Measurements from ENCODE around the gene AMFR.

The AMFR gene

DNA sequence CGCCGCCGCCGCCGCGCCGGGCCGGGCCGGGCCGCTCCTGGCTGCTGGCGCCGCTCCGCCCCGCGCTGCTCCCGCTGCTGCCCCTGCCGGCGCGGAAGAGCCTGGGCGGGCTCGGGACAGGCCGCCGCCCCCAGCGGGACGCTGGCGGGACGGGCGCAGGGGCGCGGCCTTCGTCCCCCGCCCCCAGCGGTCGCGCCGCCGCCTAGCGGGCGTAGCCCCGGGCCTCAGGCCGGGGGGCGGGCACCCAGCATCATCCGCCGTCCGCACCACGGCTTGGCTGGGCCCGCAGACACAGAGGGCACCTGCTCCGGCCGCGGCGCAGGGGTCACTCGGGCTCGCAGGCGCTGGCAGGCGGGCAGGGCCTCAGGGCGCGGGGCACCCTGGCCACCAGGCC is at the start of gene AMFR:
TSS of gene AMFR (minus strand) at position 107 of the 394 bp plus-strand sequence. CDS start 218 bp downstream, outside the sequence.
- DNase-seq = no peak

DNA sequence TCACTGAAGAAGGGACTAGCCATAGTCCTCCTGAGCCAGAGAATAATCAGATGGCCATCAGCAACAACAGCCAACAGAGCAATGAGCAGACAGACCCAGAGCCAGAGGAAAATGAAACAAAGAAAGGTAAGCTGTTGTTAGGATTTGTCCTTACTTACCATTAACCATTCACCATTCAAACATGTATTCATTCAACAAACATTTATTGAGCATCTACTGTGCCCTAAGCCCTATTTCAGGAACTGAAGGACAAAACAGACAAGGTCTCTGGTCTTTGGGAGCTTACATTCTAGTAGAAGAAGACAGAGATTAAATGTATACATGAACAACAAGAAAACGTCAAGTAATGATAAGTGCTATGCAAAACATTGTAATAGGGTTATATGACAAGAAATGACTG is 45.3 kb upstream of the AMFR start:
- no peak for DNase-seq

DNA sequence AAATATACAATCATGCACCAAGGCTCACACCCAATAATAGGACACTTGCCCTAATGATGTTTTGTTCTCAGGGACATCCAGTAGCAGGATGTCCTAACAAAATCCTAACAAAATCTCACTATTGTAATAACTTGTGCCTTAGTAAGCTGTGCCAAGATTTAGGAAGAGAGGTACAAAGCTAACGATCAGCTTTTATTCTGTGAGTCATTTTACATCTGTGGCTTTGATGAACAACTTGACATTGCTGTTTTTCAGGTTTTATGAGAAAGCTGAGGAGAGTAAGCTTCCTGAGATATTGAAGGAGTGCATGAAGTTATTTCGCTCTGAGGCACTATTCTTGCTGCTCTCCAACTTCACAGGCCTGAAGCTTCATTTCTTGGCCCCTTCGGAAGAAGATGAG is 44.9 kb upstream of the AMFR start:
- no peak for DNase-seq

DNA sequence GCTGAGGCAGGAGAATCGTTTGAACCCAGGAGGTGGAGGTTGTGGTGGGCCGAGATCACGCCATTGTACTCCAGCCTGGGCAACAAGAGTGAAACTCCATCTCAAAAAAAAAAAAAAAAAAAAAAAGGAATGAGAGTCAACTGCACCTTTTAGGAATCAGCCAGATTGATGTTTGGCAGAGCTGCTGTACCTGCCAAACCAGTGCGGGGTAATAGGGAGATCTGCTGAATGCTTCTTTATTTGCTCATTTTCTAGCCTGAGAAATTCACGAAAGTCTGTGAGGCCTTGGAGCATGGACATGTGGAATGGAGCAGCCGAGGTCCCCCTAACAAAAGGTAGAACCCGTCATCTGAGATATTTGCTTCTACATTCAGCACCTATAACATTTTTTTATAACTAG is 44.4 kb upstream of the AMFR start:
- no peak for DNase-seq

DNA sequence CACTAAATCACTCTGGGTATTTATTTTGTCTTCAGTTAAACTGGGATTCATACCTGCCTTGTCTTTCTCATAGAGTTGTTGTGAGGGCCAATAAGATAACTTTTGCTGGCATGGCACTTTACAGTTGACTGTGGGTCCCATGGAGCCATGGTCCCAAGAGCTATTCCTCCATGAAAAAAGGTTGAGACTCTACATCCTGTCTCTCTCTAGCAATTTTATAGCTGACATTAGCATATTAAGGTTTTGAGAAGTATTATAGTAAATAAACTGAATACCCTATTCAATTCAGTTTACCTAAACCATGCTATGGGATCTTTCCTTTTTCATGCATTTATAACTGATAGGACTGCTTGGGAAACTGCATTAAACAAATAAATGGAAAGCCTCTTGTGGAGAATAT is 43.5 kb upstream of the AMFR start:
- no peak for DNase-seq

DNA sequence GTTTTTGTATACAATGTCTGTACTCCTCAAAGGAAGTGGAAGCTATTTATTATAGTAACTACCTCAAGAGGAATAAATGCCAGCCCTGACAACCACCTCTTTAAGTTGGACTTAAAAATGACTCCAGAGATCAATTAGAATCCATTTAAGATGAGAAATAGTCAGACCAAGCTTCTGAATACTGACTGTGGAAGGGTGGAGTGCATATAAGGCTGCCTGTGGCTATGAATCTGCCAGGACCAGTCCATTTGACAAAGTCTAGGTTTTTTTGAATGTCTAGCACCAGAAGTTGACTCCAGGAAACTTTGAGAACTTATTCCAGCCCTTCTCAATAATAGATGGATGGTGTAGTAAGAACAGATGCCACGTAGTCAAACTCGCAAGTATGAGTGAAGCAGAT is 41.0 kb upstream of the AMFR start:
- no peak for DNase-seq

DNA sequence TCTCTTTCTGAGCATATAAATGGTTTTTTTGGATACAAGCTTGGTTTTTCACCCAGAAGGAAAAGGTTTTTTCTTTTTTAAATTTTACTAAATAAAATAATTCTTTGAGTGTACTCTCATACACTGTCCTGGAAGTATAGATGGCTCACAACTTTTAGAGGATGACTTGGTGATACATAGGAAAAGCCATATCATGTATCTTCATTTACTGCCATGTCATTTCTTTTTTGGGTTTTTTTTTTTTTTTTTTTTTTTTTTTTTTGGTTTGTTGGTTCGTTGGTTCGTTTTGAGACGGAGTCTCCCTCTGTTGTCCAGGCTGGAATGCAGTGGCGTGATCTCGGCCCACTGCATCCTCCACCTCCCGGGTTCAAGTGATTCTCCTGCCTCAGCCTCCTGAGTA is 37.8 kb upstream of the AMFR start:
- no peak for DNase-seq

DNA sequence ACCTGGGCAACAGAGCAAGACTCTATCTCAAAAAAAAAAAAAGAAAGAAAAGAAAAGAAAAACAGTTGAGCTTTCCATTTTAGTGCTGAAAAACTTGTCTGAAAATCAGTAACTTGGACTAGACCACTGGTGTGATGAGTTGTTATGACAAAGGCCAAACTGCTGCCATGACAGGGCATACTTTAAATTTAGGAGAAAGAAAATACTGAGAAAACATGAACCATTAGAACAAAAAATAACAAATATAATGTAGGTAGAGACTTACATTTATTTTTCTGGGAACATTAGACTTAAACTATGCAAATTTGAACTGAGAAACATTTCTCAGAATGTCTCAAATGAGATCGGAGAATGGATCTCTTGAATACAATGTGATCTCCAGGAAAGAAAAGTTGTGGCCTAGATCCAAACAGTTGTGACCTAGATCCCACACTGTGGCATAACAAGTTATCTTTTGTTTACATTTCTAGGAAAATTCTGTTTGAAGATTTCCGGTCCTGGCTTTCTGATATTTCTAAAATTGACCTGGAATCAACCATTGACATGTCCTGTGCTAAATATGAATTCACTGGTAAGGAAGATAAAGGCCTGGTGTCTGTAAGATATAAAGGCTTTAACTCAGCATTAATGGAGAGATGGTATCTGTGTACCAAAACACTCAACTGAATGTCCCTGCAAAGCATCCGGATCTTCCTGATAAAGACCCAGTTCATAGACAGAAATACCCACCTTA is 36.9 kb upstream of the AMFR start:
- no peak for DNase-seq

DNA sequence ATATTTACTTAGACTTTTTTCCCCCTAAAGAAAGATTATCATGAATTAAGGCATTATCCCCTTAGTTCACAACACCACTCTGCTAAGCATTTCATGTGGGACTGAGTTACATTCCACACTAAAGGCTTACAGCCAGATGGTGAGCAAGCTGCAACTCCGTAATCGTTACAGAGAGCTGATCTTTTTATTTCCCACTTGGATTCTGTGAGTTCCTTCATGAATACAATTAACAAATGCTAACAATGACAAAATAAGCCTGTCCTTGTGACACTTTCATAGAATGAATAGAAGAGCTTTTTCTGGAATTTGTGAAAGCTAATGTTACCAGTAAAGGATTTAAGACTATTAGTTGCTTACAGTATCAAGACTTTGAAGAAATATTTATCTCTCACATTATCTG is 34.8 kb upstream of the AMFR start:
- DNase-seq = no peak

DNA sequence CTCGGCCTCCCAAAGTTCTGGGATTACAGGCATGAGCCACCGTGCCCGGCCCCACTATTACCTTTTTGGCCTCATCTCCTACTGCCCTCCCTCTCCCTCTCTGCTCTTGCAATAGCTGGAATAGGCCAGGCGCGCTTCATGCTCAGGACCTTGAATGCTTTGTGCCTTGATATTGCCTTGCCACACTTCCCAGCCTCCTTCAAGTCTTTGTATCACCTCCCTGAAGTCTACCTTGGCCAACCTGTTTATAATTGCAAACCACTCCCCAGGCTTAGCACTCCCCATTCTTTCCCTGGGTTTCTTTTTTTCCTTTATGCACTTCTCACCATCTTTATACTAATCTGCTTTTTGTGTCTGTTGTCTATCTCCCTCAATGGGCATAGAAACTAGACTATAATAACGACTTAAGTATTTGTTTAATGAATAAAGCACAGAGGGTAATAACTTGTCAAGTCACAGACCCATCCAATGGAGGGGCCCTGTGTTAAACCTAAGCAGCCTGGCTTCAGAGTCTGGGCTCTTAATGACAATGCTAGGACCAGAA is 32.7 kb upstream of the AMFR start:
- DNase-seq = no peak

DNA sequence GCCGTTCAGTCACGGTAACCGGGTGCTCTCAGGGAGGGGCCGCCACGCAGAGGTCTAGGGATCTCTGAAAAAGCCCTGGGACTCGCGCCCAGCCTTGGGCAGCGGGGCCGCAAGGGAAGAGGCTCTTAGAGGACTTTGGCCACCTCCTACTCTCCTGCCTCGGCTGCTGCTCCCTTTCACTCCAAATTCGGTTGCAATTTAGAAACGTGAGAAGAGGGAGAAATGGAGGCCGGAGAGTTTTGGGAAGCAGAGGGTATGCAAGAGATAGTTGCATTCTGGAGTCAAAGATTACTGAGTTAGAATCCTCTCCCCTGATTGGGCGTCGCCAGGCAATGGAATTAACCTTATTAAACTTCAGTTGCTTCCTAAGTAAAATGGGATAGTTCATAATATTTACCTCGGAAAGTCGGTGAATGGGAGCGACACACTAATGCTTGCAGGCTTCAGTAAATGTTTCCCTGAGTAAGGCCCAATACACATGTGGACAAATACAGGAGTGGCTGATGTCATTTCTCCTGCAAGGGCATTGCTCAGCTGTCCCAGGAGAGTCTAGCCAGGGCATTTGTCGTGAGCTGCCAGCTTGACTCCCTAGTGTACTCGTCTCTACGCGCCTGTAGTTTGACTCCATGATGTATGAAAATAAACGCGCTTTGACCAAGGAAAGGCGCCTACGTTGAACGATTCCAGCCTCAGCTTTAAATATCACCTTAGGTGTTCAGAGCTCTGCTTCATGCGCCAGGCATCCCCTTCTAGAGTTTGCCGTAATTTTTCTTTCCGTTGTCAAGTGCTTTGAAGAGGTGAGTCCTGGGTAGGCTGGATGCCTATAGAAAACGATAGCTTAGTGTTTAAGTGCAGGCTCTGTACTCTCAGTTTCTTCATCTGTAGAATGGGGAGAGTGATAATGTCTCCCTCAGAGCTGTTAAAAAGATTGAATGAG is 26.7 kb upstream of the AMFR start:
- no peak for DNase-seq

DNA sequence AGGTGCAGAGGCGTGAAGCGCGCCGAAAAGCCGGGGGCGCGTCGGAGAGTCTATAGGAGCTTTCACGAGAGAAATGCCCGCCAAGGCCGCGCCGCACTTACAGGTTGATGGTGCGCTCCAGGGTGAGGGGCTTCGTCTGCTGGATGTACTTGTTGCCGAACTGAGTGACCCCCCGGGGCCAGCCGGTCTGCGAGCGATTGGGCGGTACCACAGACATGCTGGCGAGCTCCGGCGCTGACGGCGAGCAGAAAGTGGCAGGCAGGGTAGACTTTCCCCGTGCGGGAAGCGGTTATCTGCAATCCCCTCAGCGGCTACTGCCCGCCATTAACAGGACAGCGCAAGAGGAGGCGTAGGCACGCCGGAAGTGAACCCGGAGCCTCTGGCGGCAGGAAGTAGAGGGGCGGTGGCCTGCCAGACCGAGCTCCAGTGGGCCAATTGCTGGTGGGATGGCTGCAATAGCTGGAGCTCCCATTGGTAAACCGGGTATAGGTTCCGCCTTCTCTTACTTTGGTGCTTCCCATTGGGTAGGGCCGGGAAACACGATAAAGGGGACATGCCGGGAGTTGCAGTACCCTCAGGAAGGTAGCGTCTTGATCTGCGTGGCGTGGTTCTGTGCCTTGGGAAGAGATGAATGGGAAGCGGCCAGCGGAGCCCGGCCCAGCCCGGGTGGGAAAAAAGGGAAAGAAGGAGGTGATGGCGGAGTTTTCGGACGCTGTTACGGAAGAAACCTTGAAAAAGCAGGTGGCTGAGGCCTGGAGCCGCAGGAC is 25.8 kb upstream of the AMFR start, which contains the start of the genes NUDT21 and OGFOD1:
TSS of gene NUDT21 (minus strand) at position 347 of the 767 bp plus-strand sequence. CDS start at position 217, 130 bp downstream.
TSS of gene OGFOD1 (plus strand) at position 569 of the 767 bp plus-strand sequence. CDS start at position 628, 59 bp downstream.
- peak; percentile 95 for DNase-seq

DNA sequence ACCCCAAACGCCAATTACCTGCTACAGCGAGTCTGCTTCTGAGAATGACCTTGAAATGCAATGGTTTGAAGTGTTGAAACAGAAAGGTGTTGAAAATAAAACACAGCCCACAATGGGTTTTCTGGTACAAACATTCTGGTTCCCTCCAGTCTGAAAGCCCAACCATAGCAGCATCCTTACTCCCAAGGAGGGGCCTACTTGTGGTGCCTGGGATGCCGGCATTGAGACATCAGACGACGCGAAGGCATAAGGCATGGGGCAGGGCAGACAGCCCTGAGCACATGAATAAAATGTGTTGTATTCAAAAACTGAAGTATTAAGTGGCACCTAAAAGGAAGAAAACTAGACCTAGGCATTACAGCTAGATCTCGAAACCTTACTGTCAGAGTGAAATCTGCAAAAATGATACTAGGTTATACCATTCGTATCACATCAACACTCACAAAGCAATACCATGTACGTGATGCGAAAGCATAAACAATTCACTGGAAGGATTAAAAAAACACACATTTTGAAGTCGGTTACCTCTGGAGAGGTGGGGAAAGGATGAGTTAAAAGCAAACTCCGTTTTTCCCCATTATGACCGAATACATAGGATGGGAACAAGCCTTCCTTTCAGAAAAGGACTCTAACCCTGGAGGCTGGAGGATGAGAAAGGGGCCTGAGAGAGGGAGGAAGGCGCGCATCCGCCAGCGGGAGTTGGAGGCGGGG is 25.1 kb upstream of the AMFR start:
- DNase-seq = no peak

DNA sequence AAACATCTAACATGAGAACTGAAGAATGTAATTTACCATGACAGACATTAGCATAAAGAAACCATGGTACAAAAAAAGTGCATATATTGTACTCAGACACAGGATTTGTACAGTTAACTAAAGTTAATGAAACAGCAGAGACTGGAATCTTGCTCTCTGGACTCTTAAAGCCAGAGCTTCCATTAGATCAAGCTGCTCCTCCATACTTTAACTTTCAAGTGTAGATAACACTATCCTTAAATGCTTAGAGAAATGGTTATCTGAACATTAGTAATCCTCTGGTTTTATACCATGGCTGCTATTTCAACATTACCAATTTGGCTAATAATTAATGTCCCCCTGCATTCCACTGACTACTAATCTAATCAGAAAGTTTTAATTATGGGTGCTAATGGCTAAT is 22.7 kb upstream of the AMFR start:
- no peak for DNase-seq

DNA sequence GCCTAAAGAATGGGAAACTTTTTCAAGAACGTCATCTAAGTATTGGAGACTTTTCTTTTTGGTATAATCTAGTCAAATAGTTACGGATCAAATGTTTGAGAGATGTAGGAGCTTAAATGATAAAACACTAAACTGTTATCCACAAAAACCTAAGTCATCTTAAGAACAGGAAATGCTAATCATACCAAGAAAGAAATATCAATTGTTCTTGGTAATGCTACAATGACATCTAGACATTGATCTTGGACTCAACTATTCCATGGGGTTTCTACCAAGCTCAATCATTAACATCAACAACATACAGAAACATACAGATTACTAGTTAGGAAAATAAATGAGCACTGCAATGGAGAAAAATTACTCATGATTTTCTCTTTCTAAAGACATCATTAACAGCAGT is 21.9 kb upstream of the AMFR start:
- no peak for DNase-seq

DNA sequence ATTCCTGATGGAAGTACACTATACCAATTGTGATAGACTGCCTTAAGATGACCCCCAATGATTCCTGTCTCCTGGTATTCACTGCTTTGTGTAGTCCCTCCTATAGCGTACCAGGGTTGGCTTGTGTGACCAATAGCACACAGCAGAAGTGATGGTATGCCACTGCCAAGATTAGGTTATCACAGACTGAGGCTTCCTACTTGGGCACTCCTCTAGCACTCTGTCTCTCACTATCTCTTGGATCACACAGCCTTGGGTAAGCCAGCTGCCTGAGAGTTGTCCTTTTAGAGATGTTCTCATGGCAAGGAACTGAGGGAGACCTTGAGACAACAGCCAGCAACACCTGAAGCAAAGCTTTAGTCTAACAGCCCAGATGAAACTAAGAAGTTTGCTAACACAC is 12.7 kb upstream of the AMFR start:
- DNase-seq = no peak

DNA sequence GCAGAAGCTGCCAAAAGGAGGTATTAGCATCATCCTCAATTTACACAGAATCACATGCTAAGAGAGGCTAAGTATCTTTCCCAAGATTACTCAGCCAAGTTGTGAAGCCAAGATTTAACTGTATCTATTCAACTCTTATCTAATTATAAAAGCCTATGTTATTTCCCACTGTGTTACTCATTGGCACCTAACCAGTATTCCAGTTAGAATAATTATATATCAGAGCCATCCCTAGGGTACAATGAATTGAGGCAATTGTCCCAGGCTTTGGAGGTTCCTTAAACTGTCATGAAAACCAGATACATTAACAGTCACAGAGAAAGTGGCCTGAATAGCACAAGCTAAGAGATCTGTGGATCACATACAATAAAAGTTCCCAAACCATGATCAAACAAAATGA is 10.9 kb upstream of the AMFR start:
- no peak for DNase-seq

DNA sequence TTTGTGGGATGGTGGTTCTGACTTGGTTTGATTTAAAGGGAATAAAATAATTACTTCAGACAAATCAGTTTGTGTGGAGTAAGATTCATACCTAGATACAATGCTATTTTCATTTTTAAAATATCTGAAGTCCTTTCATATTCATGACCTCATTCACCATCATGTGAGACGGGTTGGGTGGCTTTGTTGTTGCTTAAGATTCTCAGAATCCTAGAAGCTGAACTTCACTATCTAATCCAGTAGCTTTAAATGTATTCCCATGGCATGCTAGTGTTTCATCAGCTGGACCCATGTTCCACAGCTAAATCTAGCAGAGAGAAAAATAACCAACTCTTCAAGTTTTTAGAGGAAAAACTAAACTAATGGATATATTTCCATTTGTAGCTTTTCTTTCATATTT is 2.7 kb upstream of the AMFR start:
- no peak for DNase-seq

DNA sequence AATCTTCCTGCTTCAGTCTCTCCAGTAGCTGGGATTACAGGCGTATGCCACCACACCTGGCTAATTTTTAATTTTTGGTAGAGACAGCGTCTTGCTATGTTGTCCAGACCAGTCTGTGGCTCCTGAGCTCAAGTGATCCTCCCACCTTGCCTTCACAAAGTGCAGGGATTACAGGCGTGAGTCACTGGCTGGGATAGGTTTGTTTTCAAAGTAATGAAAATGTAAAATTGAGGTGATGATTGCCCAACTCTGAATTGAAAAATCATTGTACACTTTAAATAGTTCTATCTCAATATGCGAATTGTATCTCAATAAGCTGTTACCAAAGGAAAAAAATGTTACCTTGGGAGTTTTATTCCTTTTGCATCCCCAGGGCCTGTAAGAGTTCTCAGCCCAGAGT is 1.2 kb upstream of the AMFR start:
- no peak for DNase-seq

DNA sequence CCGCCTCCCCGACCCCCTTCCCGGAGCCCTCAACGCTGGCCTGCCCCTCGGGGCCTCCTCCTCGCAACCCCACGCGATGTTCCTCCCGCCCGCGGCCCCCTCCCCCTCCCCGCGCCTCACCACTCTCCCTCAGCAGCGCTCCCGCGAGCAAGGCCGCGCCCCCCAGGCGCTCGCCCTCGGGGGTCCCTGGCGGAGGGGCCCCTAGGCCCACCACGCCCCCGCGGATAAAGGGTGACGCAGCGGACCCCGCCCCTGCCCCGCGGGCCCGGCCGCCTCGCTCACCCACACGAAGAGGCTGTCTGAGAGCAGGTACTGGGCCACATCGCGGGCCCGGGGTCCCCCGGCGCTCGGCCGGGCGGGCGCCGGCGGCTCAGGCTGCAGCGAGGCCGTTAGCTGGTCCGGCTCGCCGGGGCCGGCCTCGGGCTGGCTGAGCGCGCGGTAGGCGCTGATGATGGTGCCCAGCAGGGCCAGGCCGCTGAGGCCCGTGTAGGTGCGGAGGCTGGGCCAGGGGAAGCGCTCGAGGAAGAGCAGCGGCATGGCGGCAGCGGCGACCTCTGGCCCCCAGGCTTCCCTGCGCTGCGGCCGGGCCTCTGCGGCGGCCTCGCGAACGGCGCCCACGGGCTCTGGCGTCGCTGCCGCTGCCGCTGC is 430 bp downstream of the AMFR start:
- no peak for DNase-seq

DNA sequence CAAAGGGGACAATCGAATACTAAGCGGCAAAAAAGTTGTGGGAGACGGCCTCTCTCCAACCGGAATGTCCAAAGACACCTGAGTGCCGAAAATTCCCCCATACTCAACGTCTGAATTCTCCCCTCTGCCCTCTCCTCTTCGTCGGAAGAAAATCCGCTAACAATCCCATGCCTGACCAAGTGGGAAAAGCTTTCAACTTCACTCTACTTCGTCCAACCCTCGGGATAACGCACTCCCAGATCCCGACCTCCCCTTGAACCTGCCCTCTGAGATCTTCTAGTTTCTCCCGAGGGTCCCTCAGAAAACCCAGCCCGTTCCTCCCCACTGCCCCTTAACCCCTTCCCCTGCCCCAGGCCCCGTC is 961 bp downstream of the AMFR start:
- no peak for DNase-seq

All from NCI-H1694 treated with DMSO at 0.1 percent for 48 hours (cell line).